Caco-2 (cell line): ENCODE data around the gene CD5L. TPM values are rescaled to one million over a fixed set of nuclear protein-coding genes. Genes with fewer than 3 reads are reported as not detected.

ENCODE experiments used
- BruUV-seq: library from RNA; stranded (reverse); fragments of 400-500 nt; replicated peaks from 2 replicates; lab custom pipeline; 2021; lab: Mats Ljungman, UMichigan
- CTCF ChIA-PET: fragments of 300-600 bp; sonication (Branson Sonifier 250); formaldehyde crosslinking; loops from one replicate; lab custom pipeline; 2022; ENCODE audit warnings: antibody characterized with exemption; lab: Charles Lee
- POLR2A ChIA-PET: fragments of 300-600 bp; sonication (Branson Sonifier 250); formaldehyde crosslinking; loops from one replicate; lab custom pipeline; 2022; ENCODE audit warnings: antibody characterized with exemption; lab: Charles Lee
- DNase-seq, 2 experiments: peaks; one replicate each; pipeline versions ENCODE4 v3.0.0 to v3.0.0-alpha.2; 2020 to 2022
- H3K27me3 ChIP-seq: replicated peaks from 2 replicates; pipeline ENCODE4 v1.6.0; 2011; ENCODE audit warnings: low read length; ENCODE audit not compliant: control insufficient read depth, insufficient read depth
- H3K36me3 ChIP-seq: 2 replicates; pipeline ENCODE4 v1.5.1; 2011; ENCODE audit warnings: low read length; ENCODE audit not compliant: control insufficient read depth, insufficient read depth
- H3K4me1 ChIP-seq: fragments of 250-450 bp; sonication (Bioruptor Pico); 2 replicates; pipeline ENCODE4 v1.5.1; 2020; ENCODE audit warnings: mild to moderate bottlenecking
- H3K4me3 ChIP-seq: 2 replicates; pipeline ENCODE4 v1.5.1; 2011; ENCODE audit warnings: low read depth, mild to moderate bottlenecking, control low read depth, low read length
- H3K9me3 ChIP-seq: fragments of 250-450 bp; sonication (Bioruptor Pico); 2 replicates; pipeline ENCODE4 v1.5.1; 2020; ENCODE audit warnings: mild to moderate bottlenecking, moderate library complexity
- H3K27ac Mint-ChIP-seq: one replicate; pipeline ENCODE4 v1.8.0; 2022; ENCODE audit warnings: mixed read lengths; ENCODE audit not compliant: unreplicated experiment
- H3K27me3 Mint-ChIP-seq: one replicate; pipeline ENCODE4 v1.8.0; 2022; ENCODE audit warnings: mixed read lengths; ENCODE audit not compliant: insufficient read depth, unreplicated experiment
- H3K36me3 Mint-ChIP-seq: one replicate; pipeline ENCODE4 v1.8.0; 2022; ENCODE audit warnings: mild to moderate bottlenecking, mixed read lengths; ENCODE audit not compliant: insufficient read depth, unreplicated experiment
- H3K4me1 Mint-ChIP-seq: one replicate; pipeline ENCODE4 v1.8.0; 2022; ENCODE audit warnings: low read depth, mixed read lengths; ENCODE audit not compliant: unreplicated experiment
- H3K4me3 Mint-ChIP-seq: one replicate; pipeline ENCODE4 v1.8.0; 2022; ENCODE audit warnings: mild to moderate bottlenecking, moderate library complexity, mixed read lengths; ENCODE audit not compliant: unreplicated experiment
- H3K9me3 Mint-ChIP-seq: one replicate; pipeline ENCODE4 v1.8.0; 2022; ENCODE audit warnings: mixed read lengths; ENCODE audit not compliant: unreplicated experiment
- intact Hi-C: fragments of 100-400 bp; cut with micrococcal nuclease; formaldehyde crosslinking; loops from one replicate; pipeline ENCODE4 v1.10.0; 2022; ENCODE audit not compliant: unreplicated experiment
- total RNA-seq: library from RNA; stranded (reverse); gene quantifications from 2 replicates; pipeline ENCODE4 v1.2.3, GENCODE V29; 2022
- TF ChIP-seq, protein P1 (sequence below), 2 experiments: fragments of 200-600 bp in 1 of 2; IDR thresholded peaks; 1 replicate in 1 of 2; 2 replicates in 1 of 2; pipeline versions ENCODE4 v1.5.1 to v1.8.0; 2011 to 2022; ENCODE audit warnings: antibody characterized with exemption in 1 of 2, control low read depth in 1 of 2, inconsistent platforms in 1 of 2, low read depth in 1 of 2, low read length in 1 of 2, mild to moderate bottlenecking in 1 of 2, moderate library complexity in 1 of 2; ENCODE audit not compliant: insufficient read depth in 1 of 2, severe bottlenecking in 1 of 2, unreplicated experiment in 1 of 2

CD5L gene
- total RNA-seq, 1 experiment from 2014 or later = not detected

GRCh38 chr1:157803851-157804250, 37.8 kb downstream of the CD5L start:
- H3K4me3 ChIP-seq = no peak overlapping the region
- H3K9me3 ChIP-seq = no peaks in the 10 kb centered on the region
- POLR2A ChIA-PET = no interaction called here
- CTCF ChIA-PET = no interaction called here
- no peak overlapping the region for H3K4me3 Mint-ChIP-seq
- peaks cover 7% of the 10 kb centered on the region for H3K27me3 Mint-ChIP-seq
- intact Hi-C loops = no loop called here
- no peaks in the 10 kb centered on the region for H3K36me3 ChIP-seq
- no peaks in the 10 kb centered on the region for H3K9me3 Mint-ChIP-seq
- no peaks in the 10 kb centered on the region for H3K4me1 ChIP-seq
- no peak for DNase-seq
- BruUV-seq = no TSS peak
- no peaks in the 10 kb centered on the region for H3K4me1 Mint-ChIP-seq
- H3K36me3 Mint-ChIP-seq = no peaks in the 10 kb centered on the region
- TF ChIP-seq, protein P1, sequence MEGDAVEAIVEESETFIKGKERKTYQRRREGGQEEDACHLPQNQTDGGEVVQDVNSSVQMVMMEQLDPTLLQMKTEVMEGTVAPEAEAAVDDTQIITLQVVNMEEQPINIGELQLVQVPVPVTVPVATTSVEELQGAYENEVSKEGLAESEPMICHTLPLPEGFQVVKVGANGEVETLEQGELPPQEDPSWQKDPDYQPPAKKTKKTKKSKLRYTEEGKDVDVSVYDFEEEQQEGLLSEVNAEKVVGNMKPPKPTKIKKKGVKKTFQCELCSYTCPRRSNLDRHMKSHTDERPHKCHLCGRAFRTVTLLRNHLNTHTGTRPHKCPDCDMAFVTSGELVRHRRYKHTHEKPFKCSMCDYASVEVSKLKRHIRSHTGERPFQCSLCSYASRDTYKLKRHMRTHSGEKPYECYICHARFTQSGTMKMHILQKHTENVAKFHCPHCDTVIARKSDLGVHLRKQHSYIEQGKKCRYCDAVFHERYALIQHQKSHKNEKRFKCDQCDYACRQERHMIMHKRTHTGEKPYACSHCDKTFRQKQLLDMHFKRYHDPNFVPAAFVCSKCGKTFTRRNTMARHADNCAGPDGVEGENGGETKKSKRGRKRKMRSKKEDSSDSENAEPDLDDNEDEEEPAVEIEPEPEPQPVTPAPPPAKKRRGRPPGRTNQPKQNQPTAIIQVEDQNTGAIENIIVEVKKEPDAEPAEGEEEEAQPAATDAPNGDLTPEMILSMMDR (IDR thresholded peaks at IDR 0.05; ENCODE audit: insufficient read depth in 1 of 2, low read depth in 1 of 2, low read length in 1 of 2, severe bottlenecking in 1 of 2, unreplicated experiment in 1 of 2) = no peak
- H3K27me3 ChIP-seq = no peaks in the 10 kb centered on the region; the same call in 1 of the 2 replicates
- no peak overlapping the region for H3K27ac Mint-ChIP-seq

DNA sequence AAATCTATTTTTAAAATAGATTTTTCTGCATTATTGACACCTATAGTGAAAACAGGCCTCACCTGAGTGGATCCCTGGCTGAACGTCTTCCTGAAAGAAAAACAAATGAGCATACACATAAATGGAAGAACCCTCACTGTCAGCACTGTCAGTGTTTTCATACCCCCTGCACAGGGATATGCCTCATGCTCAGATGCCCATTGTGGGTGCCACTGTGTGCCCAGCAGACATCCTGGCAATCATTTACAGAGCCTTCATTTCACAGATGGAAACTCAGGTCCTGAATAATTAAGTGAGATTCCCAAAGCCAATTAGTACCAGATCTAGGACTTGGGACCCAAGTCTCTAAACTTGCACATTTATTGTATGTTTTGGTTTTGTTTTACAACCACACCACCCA, 41.6 kb downstream of the CD5L start:
- intact Hi-C loops = no loop called here
- Histone ChIP-seq H3K4me1 (no peaks in the 10 kb centered on the region), H3K36me3 (no peaks in the 10 kb centered on the region), H3K27me3 (no peaks in the 10 kb centered on the region; the same call in 1 of the 2 replicates), H3K9me3 (no peaks in the 10 kb centered on the region), H3K4me3 (no peak overlapping the region)
- ChIA-PET CTCF (no interaction called here), POLR2A (no interaction called here)
- Mint-ChIP-seq H3K36me3 (no peaks in the 10 kb centered on the region), H3K4me3 (no peak overlapping the region), H3K4me1 (no peaks in the 10 kb centered on the region), H3K27me3 (peaks cover 6% of the 10 kb centered on the region), H3K27ac (no peak overlapping the region), H3K9me3 (no peaks in the 10 kb centered on the region)
- no TSS peak for BruUV-seq
- TF ChIP-seq, protein P1 (IDR thresholded peaks at IDR 0.05; ENCODE audit: insufficient read depth in 1 of 2, low read depth in 1 of 2, low read length in 1 of 2, severe bottlenecking in 1 of 2, unreplicated experiment in 1 of 2) = no peak
- DNase-seq = no peak

DNA sequence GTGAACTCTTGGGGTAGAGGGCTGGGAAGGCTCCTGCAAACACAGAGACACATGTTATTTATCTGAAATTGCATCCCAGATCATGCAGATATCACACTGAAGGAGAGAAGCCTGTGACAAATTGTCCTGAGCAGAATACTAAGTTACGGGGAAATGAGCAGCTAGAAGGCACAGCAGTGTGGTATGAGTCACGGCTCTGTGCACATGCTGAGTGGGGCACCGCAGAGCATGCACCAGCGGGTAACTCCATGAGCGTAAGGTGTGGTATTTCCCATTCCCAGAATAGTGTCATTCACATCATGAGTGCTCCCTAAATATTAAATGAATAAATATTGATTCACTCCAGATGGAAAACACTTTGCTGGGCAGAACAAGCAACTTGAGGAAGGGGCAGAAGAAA, 43.4 kb downstream of the CD5L start:
- POLR2A ChIA-PET = no interaction called here
- no TSS peak for BruUV-seq
- intact Hi-C loops = no loop called here
- TF ChIP-seq, protein P1 (IDR thresholded peaks at IDR 0.05; ENCODE audit: insufficient read depth in 1 of 2, low read depth in 1 of 2, low read length in 1 of 2, severe bottlenecking in 1 of 2, unreplicated experiment in 1 of 2) = no peak
- Histone ChIP-seq H3K27me3 (no peaks in the 10 kb centered on the region; the same call in 1 of the 2 replicates), H3K9me3 (no peaks in the 10 kb centered on the region), H3K36me3 (no peaks in the 10 kb centered on the region), H3K4me3 (no peak overlapping the region), H3K4me1 (no peaks in the 10 kb centered on the region)
- peaks cover 6% of the 10 kb centered on the region for H3K9me3 Mint-ChIP-seq
- DNase-seq = no peak
- H3K27me3 Mint-ChIP-seq = peaks cover 6% of the 10 kb centered on the region
- H3K4me3 Mint-ChIP-seq = no peak overlapping the region
- CTCF ChIA-PET = no interaction called here
- H3K4me1 Mint-ChIP-seq = no peaks in the 10 kb centered on the region
- H3K36me3 Mint-ChIP-seq = no peaks in the 10 kb centered on the region
- no peak overlapping the region for H3K27ac Mint-ChIP-seq
